ENCODE results near the gene PLOD3.

The PLOD3 gene

GRCh38 chr7:101165958-101166647 is 51.3 kb downstream of the PLOD3 start:
- DNase-seq (ENCODE audit: low read depth), result no peak

- DNase-seq (ENCODE audit: low read depth), result peak; percentile 88
These were observed 52.1 kb downstream of the PLOD3 start, which contains the start of gene VGF for GRCh38 chr7:101165075-101165957. TSS of gene VGF (minus strand) at chr7:101165569. CDS start at chr7:101164843, 726 bp downstream.

DNA sequence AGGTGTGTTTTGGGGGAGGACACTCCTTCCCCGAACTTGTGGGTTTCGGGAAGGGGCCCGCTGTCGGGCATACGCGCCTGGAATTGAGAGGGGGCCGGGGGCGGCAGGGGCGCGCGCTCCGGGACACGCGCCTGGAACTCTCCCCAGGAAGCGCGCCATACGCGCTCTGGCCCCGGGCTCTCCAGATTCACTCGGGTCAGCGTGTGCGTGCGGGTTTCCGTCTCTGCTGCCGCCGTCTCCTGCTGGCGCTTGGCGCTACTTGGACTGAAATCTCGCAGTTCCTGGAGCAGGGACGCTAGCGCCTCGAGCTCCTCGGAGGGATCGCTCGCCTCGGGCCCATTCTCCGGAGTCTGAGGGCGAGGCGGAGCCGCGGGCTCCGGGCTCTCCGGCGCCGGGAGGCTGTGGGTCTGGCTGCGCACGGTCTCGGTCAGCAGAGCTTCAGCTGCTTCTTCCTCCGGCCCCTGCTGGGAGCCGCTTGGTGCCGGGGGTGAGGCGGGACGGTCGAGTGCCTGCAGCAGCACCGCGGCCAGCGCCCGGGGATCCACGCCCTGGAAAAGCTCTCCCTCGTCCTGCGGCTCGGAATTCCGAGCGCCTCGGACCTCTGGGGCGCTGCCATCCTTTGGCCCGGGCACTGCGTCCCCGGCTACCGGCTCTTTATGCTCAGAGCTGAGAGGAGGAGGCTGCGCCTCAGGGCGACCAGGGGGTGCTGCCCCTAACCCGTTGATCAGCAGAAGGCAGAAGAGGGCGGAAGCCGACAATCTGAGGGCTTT is 53.1 kb downstream of the PLOD3 start:
- no peak for DNase-seq (ENCODE audit: low read depth)

DNA sequence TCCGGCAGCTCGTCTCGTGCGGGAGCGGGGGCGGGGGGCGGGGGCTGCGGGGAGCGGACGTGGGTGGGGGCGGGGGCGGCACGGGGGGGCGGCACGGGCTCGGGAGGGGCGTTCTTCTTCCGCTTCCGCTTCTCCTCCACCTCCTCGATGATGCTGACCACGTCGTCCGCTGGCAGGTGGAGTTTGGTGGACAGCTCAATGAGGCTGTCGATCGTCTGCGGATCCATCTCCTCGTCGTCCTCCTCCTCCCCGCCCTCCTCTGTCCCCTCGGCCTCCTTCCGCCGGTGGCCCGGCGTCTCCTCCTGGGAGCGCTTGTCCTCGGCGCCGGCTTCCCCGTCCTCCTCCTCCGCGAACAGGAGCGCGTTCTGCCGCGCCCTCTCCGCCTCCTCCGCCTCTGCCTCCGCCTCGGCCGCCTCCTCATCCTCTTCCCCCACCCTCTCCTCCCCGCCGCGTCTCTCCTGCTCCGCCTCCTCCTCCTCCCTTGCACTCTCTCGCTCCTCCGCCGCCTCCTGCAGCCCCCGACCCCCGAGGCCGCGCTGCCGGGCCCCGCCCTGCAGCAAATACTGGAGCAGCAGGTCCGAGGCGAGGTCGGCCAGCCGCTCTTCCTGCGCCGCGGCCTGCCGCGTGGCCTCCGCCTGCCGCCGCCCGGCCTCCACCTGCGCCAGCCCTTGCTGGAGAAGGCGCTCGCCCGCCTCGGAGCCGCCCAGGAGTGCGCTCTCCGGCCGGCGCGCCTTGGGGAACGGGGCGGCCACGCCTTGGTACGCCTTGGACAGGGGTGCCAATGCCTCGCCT is 53.9 kb downstream of the PLOD3 start:
- no peak for DNase-seq (ENCODE audit: low read depth)

DNA sequence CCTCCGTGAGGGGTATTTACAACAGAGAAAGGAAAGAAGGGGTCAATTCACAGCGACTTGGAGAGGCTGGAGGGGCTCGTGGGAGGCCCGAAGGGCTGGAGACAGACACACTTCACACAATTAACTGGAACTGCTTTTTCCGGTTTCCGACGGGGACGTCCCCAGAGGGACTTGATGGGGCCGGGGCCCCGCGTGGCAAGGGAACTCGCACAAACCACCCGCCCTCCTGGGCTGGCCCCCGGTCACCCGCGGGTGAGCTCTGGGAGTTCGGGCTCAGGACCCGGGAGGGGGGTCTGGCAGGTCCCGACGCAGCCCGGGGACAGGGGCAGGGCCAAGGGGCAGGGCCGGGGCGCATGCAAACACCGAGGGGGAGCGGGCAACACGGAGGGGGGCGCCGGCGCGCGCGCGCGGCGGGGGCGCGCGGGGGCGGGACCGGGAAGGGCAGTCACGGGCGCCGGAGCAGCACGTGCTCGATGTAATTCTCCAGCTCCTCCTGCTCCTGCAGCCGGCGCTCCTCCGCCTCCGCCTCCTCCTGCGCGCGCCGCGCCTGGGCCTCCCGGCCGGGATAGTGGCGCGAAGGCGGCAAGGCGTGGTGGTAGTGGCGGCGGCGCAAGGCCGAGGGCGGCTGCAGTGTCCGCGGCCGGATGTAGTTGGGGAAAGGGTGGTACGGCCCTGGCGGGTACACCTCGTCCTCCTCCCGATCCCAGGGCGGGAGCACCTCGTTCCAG is 54.7 kb downstream of the PLOD3 start:
- DNase-seq (ENCODE audit: low read depth), result no peak

- DNase-seq (ENCODE audit: low read depth), result no peak
These were observed 55.5 kb downstream of the PLOD3 start for GRCh38 chr7:101161692-101162471.

DNA sequence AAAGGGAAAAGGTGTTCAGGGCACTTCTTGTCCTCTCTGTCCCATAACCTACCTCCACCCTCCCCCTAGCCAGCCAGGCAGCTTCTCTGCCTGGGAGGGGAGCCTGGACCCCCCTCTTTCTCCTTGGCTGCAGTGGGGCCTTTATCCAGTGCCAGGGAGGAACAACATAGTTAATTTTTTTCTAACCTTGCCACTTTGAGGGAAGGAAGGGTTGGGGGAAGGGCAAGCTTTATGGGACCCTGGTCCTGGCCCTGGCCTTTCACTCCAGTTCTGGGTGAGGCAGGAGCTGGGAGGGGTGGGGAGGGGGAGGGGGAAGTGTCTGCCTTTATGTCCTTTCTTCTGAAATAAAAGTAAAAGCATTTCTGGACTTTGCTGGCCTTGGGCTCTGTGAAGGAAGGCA is 56.5 kb downstream of the PLOD3 start:
- DNase-seq (ENCODE audit: low read depth), result no peak

DNA sequence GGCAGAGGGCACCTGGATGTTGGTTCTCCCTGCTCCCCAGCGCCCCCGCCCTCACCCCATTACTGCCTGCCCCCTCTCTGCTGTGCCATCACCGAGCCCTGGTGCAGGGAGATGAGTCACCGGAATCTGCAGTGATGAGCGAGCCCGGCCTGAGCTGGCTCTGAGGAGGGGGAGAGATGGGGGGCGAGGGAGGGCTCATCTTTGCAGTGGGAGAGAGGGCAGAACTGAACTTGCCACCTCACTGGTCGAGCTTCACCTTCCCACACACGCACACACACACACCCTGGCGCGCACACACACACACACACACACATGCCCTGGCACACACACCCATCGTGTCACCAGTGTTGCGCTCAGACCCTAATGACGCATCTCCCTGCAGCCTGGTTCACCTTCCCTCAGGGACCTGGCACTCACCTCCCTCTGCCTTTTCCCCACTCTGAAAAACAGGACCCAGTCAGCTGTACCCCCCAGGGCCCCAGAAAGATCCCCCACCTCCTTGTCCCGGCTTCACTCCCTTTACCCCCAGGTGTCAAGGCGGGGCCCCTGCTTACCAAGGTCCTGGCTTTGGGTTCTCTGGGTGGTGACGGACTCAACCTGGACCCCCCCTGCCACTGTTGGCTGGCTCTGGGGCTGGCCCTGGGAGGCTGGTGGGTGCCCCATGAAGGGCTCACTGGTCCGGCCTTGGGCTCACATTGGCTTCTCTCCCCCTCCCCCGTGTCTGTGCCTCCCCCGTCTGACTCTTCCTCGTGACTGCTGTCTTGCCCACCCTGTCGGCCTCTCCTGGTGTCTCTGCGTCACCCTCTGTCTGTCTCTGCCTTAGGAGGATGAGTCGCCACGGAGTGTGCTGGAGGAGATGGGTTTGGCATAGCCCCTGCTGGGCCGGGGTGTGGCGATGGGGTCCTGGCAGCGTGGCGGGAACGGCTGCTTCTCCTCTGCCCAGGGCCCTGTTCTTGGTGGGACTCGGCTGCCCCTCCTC is 57.4 kb downstream of the PLOD3 start:
- no peak for DNase-seq (ENCODE audit: low read depth)

DNA sequence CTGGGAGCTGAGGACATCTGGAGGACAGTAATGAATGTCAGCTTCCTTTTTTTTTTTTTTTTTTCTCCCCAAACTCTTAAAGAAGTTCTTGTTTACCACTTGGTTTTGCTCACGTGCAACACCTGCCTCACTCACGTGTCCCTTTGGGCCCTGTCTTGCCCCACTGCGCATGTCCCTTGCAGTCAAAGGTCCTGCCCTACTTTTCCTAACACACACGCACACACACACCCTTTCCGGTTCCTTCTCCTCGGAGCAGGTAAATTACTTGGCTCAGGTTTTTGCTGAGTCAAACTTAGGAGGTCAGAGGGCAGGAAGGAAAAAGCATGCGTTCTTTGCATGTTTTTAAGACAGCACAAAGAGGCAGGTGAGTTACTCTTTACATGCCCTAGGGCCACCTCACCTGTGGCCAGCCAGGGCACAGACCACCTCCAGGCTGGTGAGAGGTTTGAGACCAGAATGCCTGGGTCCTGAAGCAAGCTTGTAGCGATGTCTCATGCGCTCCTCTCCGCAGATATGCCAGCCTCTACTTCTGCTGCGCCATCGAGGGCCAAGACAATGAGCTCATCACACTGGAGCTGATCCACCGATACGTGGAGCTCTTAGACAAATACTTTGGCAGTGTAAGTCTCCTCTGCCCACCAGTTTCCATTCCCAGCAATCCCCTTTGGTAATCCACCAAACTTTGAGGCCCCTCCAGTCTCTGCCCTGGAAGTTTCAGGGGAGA is 60.4 kb downstream of the PLOD3 start:
- no peak for DNase-seq (ENCODE audit: low read depth)

GRCh38 chr7:101156277-101156676 is 61.1 kb downstream of the PLOD3 start:
- DNase-seq (ENCODE audit: low read depth), result no peak

Measured in GM04504 (cell line).